ENCODE results near the gene PRKAR1B. TPM values are rescaled to one million over a fixed set of nuclear protein-coding genes. Genes with fewer than 3 reads are reported as not detected.
"Not testable (repeated sequence)": the region's sequence is repeated elsewhere in the genome, so short reads cannot be mapped to it uniquely, and the experiment has no call there.

PRKAR1B gene
- total RNA-seq, 1 donor from 2014 or later = 14.0 TPM

- Histone ChIP-seq H3K36me3 (ENCODE audit: control insufficient read depth, insufficient read depth, low read length) (no peaks in the 10 kb centered on the region), H3K4me3 (ENCODE audit: low read depth, low read length) (no peak overlapping the region), H3K27me3 (ENCODE audit: control insufficient read depth, insufficient read depth, low read length) (no peaks in the 10 kb centered on the region)
- no peak for FAIRE-seq
- no peak for DNase-seq (ENCODE audit: low read depth)
- no peak for TF ChIP-seq CTCF (IDR thresholded peaks at IDR 0.05; ENCODE audit: insufficient read depth, low read length, severe bottlenecking)
Measured at GRCh38 chr7:659996-660395, 67.1 kb downstream of the PRKAR1B start.

- Histone ChIP-seq H3K27me3 (ENCODE audit: control insufficient read depth, insufficient read depth, low read length) (no peaks in the 10 kb centered on the region), H3K4me3 (ENCODE audit: low read depth, low read length) (no peak overlapping the region), H3K36me3 (ENCODE audit: control insufficient read depth, insufficient read depth, low read length) (no peaks in the 10 kb centered on the region)
- no peak for FAIRE-seq
- TF ChIP-seq CTCF (IDR thresholded peaks at IDR 0.05; ENCODE audit: insufficient read depth, low read length, severe bottlenecking) = no peak
- DNase-seq (ENCODE audit: low read depth) = no peak
Measured at GRCh38 chr7:659306-659847, 67.7 kb downstream of the PRKAR1B start.

- DNase-seq (ENCODE audit: low read depth) (no peak), FAIRE-seq (no peak)
- Histone ChIP-seq H3K4me3 (ENCODE audit: low read depth, low read length) (no peak overlapping the region), H3K36me3 (ENCODE audit: control insufficient read depth, insufficient read depth, low read length) (no peaks in the 10 kb centered on the region), H3K27me3 (ENCODE audit: control insufficient read depth, insufficient read depth, low read length) (no peaks in the 10 kb centered on the region)
- TF ChIP-seq CTCF (IDR thresholded peaks at IDR 0.05; ENCODE audit: insufficient read depth, low read length, severe bottlenecking) = no peak
Measured at GRCh38 chr7:657565-658119, 69.4 kb downstream of the PRKAR1B start.

GRCh38 chr7:657010-657409 is 70.1 kb downstream of the PRKAR1B start:
- H3K4me3 ChIP-seq (ENCODE audit: low read depth, low read length); DNase-seq (ENCODE audit: low read depth); H3K27me3 ChIP-seq (ENCODE audit: control insufficient read depth, insufficient read depth, low read length); H3K36me3 ChIP-seq (ENCODE audit: control insufficient read depth, insufficient read depth, low read length): not testable (repeated sequence)
- peak; percentile 98 for FAIRE-seq

GRCh38 chr7:655758-656157 is 71.3 kb downstream of the PRKAR1B start:
- Histone ChIP-seq H3K4me3 (ENCODE audit: low read depth, low read length) (no peak overlapping the region), H3K36me3 (ENCODE audit: control insufficient read depth, insufficient read depth, low read length) (no peaks in the 10 kb centered on the region), H3K27me3 (ENCODE audit: control insufficient read depth, insufficient read depth, low read length) (no peaks in the 10 kb centered on the region)
- no peak for DNase-seq (ENCODE audit: low read depth)
- no peak for FAIRE-seq
- no peak for TF ChIP-seq CTCF (IDR thresholded peaks at IDR 0.05; ENCODE audit: insufficient read depth, low read length, severe bottlenecking)

- DNase-seq (ENCODE audit: low read depth) (no peak), FAIRE-seq (peak; percentile 96)
- no peaks in the 10 kb centered on the region for H3K27me3 ChIP-seq (ENCODE audit: control insufficient read depth, insufficient read depth, low read length)
- no peak overlapping the region for H3K4me3 ChIP-seq (ENCODE audit: low read depth, low read length)
- no peak for TF ChIP-seq CTCF (IDR thresholded peaks at IDR 0.05; ENCODE audit: insufficient read depth, low read length, severe bottlenecking)
- H3K36me3 ChIP-seq (ENCODE audit: control insufficient read depth, insufficient read depth, low read length) = no peaks in the 10 kb centered on the region
Measured at GRCh38 chr7:653829-654764, 73.0 kb downstream of the PRKAR1B start.

Measured in bronchial epithelial cell (primary cell).